Progenitor cell of endocrine pancreas (in vitro differentiated cells): ENCODE results near the gene HBEGF. TPM values are rescaled to one million over a fixed set of nuclear protein-coding genes. Genes with fewer than 3 reads are reported as not detected.
"Not testable (repeated sequence)": the region's sequence is repeated elsewhere in the genome, so short reads cannot be mapped to it uniquely, and the experiment has no call there.

Experiments used
- DNase-seq: peaks from one replicate; pipeline ENCODE4 v3.0.0; 2021; ENCODE audit warnings: low spot score; ENCODE audit not compliant: unreplicated experiment
- H3K27ac Mint-ChIP-seq: 2 replicates; pipeline ENCODE4 v1.8.0; 2021; ENCODE audit warnings: mild to moderate bottlenecking, moderate library complexity, mixed read lengths
- H3K27me3 Mint-ChIP-seq: 2 replicates; pipeline ENCODE4 v1.8.0; 2021; ENCODE audit warnings: mixed read lengths
- H3K36me3 Mint-ChIP-seq: 2 replicates; pipeline ENCODE4 v1.8.0; 2022; ENCODE audit warnings: mixed read lengths; ENCODE audit not compliant: insufficient read depth
- H3K4me1 Mint-ChIP-seq: 2 replicates; pipeline ENCODE4 v1.8.0; 2021; ENCODE audit warnings: low read depth, mixed read lengths
- H3K4me3 Mint-ChIP-seq: 2 replicates; pipeline ENCODE4 v1.8.0; 2021; ENCODE audit warnings: low read depth, mild to moderate bottlenecking, moderate library complexity, mixed read lengths
- H3K9me3 Mint-ChIP-seq: 2 replicates; pipeline ENCODE4 v1.8.0; 2021; ENCODE audit warnings: low read depth, mixed read lengths
- CTCF ChIP-seq: fragments of 200-600 bp; sonication (generic); IDR thresholded peaks from one replicate; pipeline ENCODE4 v1.5.0; 2021; ENCODE audit warnings: antibody characterized with exemption, mild to moderate bottlenecking; ENCODE audit not compliant: unreplicated experiment
- total RNA-seq: library from RNA; stranded (reverse); gene quantifications from 2 replicates; pipeline ENCODE4 v1.2.1, GENCODE V29; 2021

The HBEGF gene
- total RNA-seq, 1 donor from 2014 or later = 1.3 TPM

DNA sequence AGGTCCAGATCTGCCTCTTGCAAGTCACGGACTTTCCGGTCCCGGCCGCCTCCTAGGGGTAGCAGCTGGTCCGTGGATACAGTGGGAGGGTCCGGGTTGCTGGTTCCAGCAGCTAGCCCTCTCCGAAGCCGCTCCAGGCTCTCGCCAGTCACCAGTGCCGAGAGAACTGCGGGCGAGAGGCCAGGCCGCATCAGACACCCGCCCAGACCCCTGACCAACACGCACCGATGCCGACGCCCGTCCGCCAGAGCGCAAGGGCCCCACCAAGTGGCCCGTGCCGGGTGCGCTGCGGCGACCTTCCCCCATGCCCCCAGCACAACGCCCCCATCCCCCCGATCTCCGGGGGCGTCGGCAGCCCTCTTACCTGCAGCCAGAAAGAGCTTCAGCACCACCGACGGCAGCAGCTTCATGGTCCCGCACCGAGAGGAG, 470 bp downstream of the HBEGF start:
- H3K27ac Mint-ChIP-seq = peak overlapping the region; percentile 74
- H3K4me3 Mint-ChIP-seq = peak overlapping the region; percentile 72
- peaks cover 5% of the 10 kb centered on the region for H3K4me1 Mint-ChIP-seq
- H3K27me3 Mint-ChIP-seq = peaks cover 39% of the 10 kb centered on the region
- DNase-seq = peak; percentile 44
- H3K9me3 Mint-ChIP-seq = no peaks in the 10 kb centered on the region
- H3K36me3 Mint-ChIP-seq = no peaks in the 10 kb centered on the region
- peak; percentile 33 for TF ChIP-seq CTCF

DNA sequence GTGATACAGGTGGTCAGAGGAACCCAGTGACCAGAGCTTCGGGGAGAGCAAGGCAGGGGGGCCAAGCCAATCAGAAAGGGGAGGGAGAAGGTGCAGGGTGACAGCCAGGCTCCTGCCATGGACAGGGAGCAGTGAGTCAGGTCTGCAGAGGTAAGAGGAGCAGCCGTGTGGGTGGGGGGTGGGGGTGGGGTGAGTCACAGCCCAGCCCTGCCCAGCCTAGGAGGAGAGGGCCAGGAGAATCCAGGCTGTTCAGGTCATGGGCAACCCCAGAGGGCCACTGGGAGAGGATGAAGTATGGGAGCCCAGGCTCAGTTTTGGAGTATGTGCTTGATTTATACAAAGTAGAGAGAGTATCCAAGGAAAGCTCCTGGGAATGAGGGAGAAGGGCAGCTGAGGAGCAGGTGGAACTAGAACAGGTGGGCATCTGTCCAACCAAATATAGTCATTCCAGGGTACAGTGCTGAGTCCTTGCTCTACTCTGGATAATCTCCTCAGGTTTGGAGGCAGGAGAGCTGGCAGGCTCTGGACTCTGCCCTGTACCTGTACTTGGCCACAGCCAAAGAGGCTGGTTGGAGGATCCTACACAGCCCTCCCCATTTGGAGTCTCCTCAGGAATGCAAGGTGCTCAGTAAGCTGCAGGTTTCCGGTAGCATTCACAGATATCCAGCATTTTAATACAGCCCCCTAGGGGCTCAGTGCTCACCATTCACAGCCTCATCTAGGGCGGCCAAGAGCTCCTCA, 1.6 kb downstream of the HBEGF start:
- peak overlapping the region; percentile 72 for H3K4me3 Mint-ChIP-seq
- H3K36me3 Mint-ChIP-seq = no peaks in the 10 kb centered on the region
- no peak for DNase-seq
- no peaks in the 10 kb centered on the region for H3K9me3 Mint-ChIP-seq
- no peak for TF ChIP-seq CTCF
- no peak overlapping the region for H3K27ac Mint-ChIP-seq
- peaks cover 34% of the 10 kb centered on the region for H3K27me3 Mint-ChIP-seq
- H3K4me1 Mint-ChIP-seq = peaks cover 5% of the 10 kb centered on the region

DNA sequence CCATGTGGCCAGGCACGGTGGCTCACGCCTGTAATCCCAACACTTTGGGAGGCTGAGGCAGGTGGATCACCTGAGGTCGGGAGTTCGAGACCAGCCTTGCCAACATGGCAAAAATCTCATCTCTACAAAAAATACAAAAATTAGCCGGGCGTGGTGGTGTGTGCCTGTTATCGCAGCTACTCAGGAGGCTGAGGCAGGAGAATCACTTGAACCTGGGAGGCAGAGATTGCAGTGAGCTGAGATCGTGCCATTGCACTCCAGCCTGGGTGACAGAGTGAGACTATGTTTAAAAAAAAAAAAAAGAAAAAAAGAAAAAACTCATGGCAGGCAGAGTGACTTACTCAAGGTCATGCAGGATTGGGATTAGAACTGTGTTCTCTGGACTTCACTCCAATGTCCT, 2.6 kb downstream of the HBEGF start:
- not testable (repeated sequence) for H3K36me3 Mint-ChIP-seq, H3K9me3 Mint-ChIP-seq, H3K4me1 Mint-ChIP-seq, DNase-seq, H3K27ac Mint-ChIP-seq, H3K4me3 Mint-ChIP-seq
- H3K27me3 Mint-ChIP-seq = peaks cover 27% of the 10 kb centered on the region

DNA sequence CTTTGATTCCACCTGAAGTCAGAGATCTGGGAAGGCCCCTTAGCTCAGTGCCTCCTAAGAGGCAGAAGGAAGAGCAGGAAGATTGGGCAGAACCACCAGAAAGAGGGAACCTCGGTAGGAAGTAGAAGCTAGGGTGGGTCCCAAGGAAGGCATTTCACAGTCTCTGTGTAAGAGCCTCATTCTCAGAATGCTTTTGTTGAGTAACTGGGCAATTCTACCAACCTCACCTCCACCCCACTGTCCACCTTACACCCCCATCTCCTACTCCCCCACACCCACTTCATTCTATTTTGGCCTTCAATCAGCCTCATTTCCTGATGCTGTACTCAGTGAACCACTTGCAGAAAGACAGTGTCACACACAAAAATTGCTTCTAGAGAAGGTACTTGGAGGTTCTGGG, 3.5 kb downstream of the HBEGF start:
- Mint-ChIP-seq H3K4me3 (no peak overlapping the region), H3K27ac (no peak overlapping the region)
- DNase-seq = no peak

DNA sequence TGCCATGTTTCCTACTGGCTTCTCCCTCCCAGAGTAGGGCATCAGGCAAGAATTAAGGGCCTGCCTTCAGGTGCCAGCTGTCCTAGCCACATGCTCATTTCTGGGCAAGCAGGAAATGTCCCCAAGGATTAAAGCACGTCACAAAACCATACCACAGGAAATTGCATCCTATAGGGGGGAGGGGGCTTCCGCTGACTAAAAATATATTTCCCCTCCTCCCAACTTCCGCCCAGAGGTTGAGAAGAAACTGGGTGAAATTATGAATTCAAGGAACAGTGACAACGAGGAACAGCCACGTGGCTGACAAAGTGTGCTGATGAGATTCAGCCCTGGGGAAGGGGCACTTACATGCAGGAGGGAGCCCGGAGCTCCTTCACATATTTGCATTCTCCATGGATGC, 4.1 kb downstream of the HBEGF start:
- H3K27me3 Mint-ChIP-seq = peaks cover 25% of the 10 kb centered on the region
- no peak for DNase-seq
- no peaks in the 10 kb centered on the region for H3K9me3 Mint-ChIP-seq
- H3K4me1 Mint-ChIP-seq = peaks cover 5% of the 10 kb centered on the region
- TF ChIP-seq CTCF = no peak
- no peak overlapping the region for H3K27ac Mint-ChIP-seq
- no peaks in the 10 kb centered on the region for H3K36me3 Mint-ChIP-seq
- H3K4me3 Mint-ChIP-seq = no peak overlapping the region

More for the DNA sequence above, 3.5 kb downstream of the HBEGF start:
- H3K27me3 Mint-ChIP-seq = peaks cover 25% of the 10 kb centered on the region
- no peaks in the 10 kb centered on the region for H3K9me3 Mint-ChIP-seq
- H3K4me1 Mint-ChIP-seq = peaks cover 5% of the 10 kb centered on the region
- no peaks in the 10 kb centered on the region for H3K36me3 Mint-ChIP-seq
- TF ChIP-seq CTCF = no peak

GRCh38 chr5:140341591-140341990, 4.8 kb downstream of the HBEGF start:
- no peak for DNase-seq
- no peak for TF ChIP-seq CTCF
- H3K27me3 Mint-ChIP-seq = peaks cover 25% of the 10 kb centered on the region

More at GRCh38 chr5:140341591-140341990, 4.8 kb downstream of the HBEGF start:
- no peaks in the 10 kb centered on the region for H3K9me3 Mint-ChIP-seq
- no peak overlapping the region for H3K4me3 Mint-ChIP-seq
- peaks cover 2% of the 10 kb centered on the region for H3K4me1 Mint-ChIP-seq
- H3K27ac Mint-ChIP-seq = no peak overlapping the region
- no peaks in the 10 kb centered on the region for H3K36me3 Mint-ChIP-seq
